ENCODE measurements around the gene SEM1. TPM values are rescaled to one million over a fixed set of nuclear protein-coding genes. Genes with fewer than 3 reads are reported as not detected.

Gene SEM1
- total and polyA plus RNA-seq, 2 of the 8 experiments (the other 6 are each of a cell fraction or from before 2014, with no cell fraction given): 20.8 to 75.3 TPM

GRCh38 chr7:96691702-96692101, 17.9 kb downstream of the SEM1 start:
- WGBS, 2 experiments (ENCODE audit: extremely low coverage in 1 of 2, insufficient coverage in 1 of 2, insufficient read length in 1 of 2, insufficient replicate concordance in 2 of 2, low coverage in 1 of 2, low lambda C conversion rate in 2 of 2, missing lambda C conversion rate in 1 of 2): 95% methylated on average over 1 of the region's 1 CpG; no CpG with 5 or more reads in 1 of the 2 experiments
- Histone ChIP-seq H3K18ac (ENCODE audit: extremely low read depth, low read length) (no peak overlapping the region), H3K27ac (ENCODE audit: low read depth, low read length) (no peak overlapping the region), H3K27me3 (replicated peaks in 1 of 4; ENCODE audit: control insufficient read depth in 3 of 4, extremely low read depth in 1 of 4, insufficient read depth in 3 of 4, low read length in 3 of 4) (no peaks in the 10 kb centered on the region), H3K4ac (replicated peaks; ENCODE audit: insufficient read length, low read depth, low read length) (no peak overlapping the region), H4K20me1 (replicated peaks in 1 of 2; ENCODE audit: control insufficient read depth in 1 of 2, insufficient read depth in 2 of 2, low read length in 2 of 2) (peaks cover 0 to 1% of the 10 kb centered on the region in 2 experiments), H2AFZ (ENCODE audit: low read length) (no peak overlapping the region), H4K5ac (ENCODE audit: insufficient read length, low read depth, low read length) (no peak overlapping the region), H2BK5ac (ENCODE audit: low read depth, low read length) (no peak overlapping the region), H2BK20ac (ENCODE audit: low read length) (no peak overlapping the region), H3K36me3 (ENCODE audit: control insufficient read depth in 2 of 4, insufficient read depth in 4 of 4, low read length in 3 of 4) (peaks cover 0 to 22% (median 6%) of the 10 kb centered on the region in 4 experiments; a peak in 4 of 8 replicates), H2BK12ac (ENCODE audit: low read depth, low read length) (no peak overlapping the region), H3K56ac (replicated peaks; ENCODE audit: insufficient read length, low read depth, low read length) (no peak overlapping the region), H3K9me3 (ENCODE audit: insufficient read depth in 2 of 2, low read depth in 1 of 2, low read length in 1 of 2) (no peaks in the 10 kb centered on the region), H3K79me1 (ENCODE audit: low read depth, low read length) (no peaks in the 10 kb centered on the region), H3K23ac (ENCODE audit: insufficient read length) (no peak overlapping the region), H3K4me3 (ENCODE audit: extremely low read depth in 1 of 4, insufficient read depth in 2 of 4, low read depth in 3 of 4, low read length in 4 of 4) (no peak overlapping the region), H3K4me2 (ENCODE audit: insufficient read depth in 1 of 2, low read depth in 2 of 2, low read length in 2 of 2) (no peak overlapping the region), H2BK120ac (replicated peaks; ENCODE audit: low read depth, low read length) (no peak overlapping the region), H3K4me1 (replicated peaks in 1 of 4; ENCODE audit: control insufficient read depth in 3 of 4, insufficient read depth in 4 of 4, low read length in 3 of 4) (no peaks in the 10 kb centered on the region), H3K79me2 (ENCODE audit: control insufficient read depth in 1 of 2, insufficient read depth in 2 of 2, low read length in 2 of 2) (peaks cover 0 to 55% of the 10 kb centered on the region in 2 experiments; a peak in 2 of 4 replicates), H4K91ac (replicated peaks; ENCODE audit: insufficient read length, low read length) (no peak overlapping the region), H2AK5ac (ENCODE audit: low read depth, low read length) (no peak overlapping the region), H3K9ac (replicated peaks in 1 of 4; ENCODE audit: extremely low read depth in 1 of 4, low read depth in 3 of 4, low read length in 3 of 4) (no peak overlapping the region), H2BK15ac (ENCODE audit: low read length) (no peak overlapping the region), H3K23me2 (ENCODE audit: low read depth, low read length) (no peaks in the 10 kb centered on the region), H3K14ac (ENCODE audit: insufficient read length) (no peak overlapping the region), H4K8ac (ENCODE audit: extremely low read depth, insufficient read depth, low read length) (no peak overlapping the region)
- TF ChIP-seq EP300 (IDR thresholded peaks at IDR 0.05; ENCODE audit: borderline replicate concordance in 1 of 2, low read depth in 2 of 2, low read length in 2 of 2) (no peak), MAX (IDR thresholded peaks at IDR 0.05) (no peak), EGR1 (IDR thresholded peaks at IDR 0.05; ENCODE audit: borderline replicate concordance, low read depth, low read length) (no peak), POLR2AphosphoS5 (IDR thresholded peaks at IDR 0.05; ENCODE audit: low read depth, low read length) (no peak), CBX8 (IDR thresholded peaks at IDR 0.05; ENCODE audit: borderline replicate concordance, low read depth, low read length) (no peak), SAP30 (IDR thresholded peaks at IDR 0.05; ENCODE audit: insufficient read depth, insufficient replicate concordance, low read length) (no peak), BRCA1 (IDR thresholded peaks at IDR 0.05; ENCODE audit: low read depth, low read length) (no peak), SIRT6 (IDR thresholded peaks at IDR 0.05; ENCODE audit: low read length) (no peak), SP4 (IDR thresholded peaks at IDR 0.05; ENCODE audit: low read length) (no peak)
- TF ChIP-seq, protein P1, sequence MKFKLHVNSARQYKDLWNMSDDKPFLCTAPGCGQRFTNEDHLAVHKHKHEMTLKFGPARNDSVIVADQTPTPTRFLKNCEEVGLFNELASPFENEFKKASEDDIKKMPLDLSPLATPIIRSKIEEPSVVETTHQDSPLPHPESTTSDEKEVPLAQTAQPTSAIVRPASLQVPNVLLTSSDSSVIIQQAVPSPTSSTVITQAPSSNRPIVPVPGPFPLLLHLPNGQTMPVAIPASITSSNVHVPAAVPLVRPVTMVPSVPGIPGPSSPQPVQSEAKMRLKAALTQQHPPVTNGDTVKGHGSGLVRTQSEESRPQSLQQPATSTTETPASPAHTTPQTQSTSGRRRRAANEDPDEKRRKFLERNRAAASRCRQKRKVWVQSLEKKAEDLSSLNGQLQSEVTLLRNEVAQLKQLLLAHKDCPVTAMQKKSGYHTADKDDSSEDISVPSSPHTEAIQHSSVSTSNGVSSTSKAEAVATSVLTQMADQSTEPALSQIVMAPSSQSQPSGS (IDR thresholded peaks at IDR 0.05; ENCODE audit: low read length): no peak
- ChIA-PET POLR2A (ENCODE audit: partially characterized antibody) (no interaction called here), CTCF (ENCODE audit: partially characterized antibody) (interaction anchor here (1.2 kb wide), 1 partner anchor 100 kb away, joined by 3 read pairs; no protein-coding TSS in a partner anchor)
- no peak for FAIRE-seq
- DNase-seq (ENCODE audit: low read depth in 1 of 2, low spot score in 2 of 2): no peak
